ENCODE data around the gene FOXA2.

DNA sequence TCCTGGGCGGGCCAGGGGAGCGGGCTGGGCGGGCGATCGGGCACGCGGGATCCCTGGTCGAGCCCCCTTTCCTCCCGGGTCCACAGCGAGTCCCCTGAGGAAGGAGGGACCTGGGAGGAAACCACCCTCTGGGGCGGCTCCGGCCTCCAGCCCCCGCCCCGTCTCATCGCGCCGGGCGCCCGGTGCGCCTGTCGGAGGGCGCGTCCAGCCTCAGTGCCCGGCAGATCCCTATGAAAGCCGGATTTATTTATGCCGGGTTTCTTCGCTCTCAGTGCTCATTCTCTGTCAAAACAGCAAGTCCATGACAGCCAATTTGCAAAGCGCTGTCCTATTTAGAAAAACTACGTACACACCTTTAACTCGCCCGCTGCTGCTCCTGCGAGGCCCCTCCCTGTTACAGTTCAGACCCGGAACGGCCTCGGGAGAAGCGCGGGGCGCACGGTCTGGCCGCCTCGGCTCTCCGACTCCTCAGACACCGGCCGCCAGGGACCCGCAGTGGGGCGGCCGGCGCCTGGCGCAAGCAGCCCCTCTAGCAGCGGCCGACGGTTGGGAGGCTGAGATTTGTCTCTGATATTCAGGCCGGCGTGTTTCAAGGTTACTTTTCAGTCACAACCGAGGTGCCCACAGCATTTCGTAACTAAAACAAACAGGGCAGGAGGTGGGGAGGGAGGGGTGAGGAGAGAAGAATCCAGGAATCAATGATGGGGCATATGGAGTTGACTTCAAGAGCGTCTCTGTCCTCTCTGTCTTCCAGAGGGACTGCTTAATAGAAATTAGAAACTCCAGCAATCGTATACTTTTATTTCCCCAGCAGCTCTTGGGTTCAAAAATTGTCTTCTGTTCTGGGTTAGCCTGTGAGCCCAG lies 782 bp upstream of the FOXA2 start:
- no peak for TF ChIP-seq POLR2A (IDR thresholded peaks at IDR 0.05; ENCODE audit: low read depth)
- TF ChIP-seq, protein P1, sequence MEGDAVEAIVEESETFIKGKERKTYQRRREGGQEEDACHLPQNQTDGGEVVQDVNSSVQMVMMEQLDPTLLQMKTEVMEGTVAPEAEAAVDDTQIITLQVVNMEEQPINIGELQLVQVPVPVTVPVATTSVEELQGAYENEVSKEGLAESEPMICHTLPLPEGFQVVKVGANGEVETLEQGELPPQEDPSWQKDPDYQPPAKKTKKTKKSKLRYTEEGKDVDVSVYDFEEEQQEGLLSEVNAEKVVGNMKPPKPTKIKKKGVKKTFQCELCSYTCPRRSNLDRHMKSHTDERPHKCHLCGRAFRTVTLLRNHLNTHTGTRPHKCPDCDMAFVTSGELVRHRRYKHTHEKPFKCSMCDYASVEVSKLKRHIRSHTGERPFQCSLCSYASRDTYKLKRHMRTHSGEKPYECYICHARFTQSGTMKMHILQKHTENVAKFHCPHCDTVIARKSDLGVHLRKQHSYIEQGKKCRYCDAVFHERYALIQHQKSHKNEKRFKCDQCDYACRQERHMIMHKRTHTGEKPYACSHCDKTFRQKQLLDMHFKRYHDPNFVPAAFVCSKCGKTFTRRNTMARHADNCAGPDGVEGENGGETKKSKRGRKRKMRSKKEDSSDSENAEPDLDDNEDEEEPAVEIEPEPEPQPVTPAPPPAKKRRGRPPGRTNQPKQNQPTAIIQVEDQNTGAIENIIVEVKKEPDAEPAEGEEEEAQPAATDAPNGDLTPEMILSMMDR (IDR thresholded peaks at IDR 0.05): no peak
- no peak for TF ChIP-seq EP300 (IDR thresholded peaks at IDR 0.05)

All from esophagus muscularis mucosa (tissue), 4 donors.